GM18505 (cell line): Measurements from ENCODE around the gene AKAP6.
"Not testable (repeated sequence)": the region's sequence is repeated elsewhere in the genome, so short reads cannot be mapped to it uniquely, and the experiment has no call there.

Experiments
- ATAC-seq: cut with Tn5 transposase; IDR thresholded peaks from one replicate; pipeline ENCODE4 v1.9.1; 2021; ENCODE audit not compliant: unreplicated experiment
- POLR2A ChIP-seq: IDR thresholded peaks from 4 replicates; pipeline ENCODE4 v1.6.1; 2011; ENCODE audit warnings: borderline replicate concordance; ENCODE audit not compliant: insufficient read depth, insufficient read length; ENCODE audit errors: extremely low read depth

AKAP6 gene

GRCh38 chr14:32559590-32559989 is 230.5 kb downstream of the AKAP6 start:
- ATAC-seq = no peak
- TF ChIP-seq POLR2A = no peak

DNA sequence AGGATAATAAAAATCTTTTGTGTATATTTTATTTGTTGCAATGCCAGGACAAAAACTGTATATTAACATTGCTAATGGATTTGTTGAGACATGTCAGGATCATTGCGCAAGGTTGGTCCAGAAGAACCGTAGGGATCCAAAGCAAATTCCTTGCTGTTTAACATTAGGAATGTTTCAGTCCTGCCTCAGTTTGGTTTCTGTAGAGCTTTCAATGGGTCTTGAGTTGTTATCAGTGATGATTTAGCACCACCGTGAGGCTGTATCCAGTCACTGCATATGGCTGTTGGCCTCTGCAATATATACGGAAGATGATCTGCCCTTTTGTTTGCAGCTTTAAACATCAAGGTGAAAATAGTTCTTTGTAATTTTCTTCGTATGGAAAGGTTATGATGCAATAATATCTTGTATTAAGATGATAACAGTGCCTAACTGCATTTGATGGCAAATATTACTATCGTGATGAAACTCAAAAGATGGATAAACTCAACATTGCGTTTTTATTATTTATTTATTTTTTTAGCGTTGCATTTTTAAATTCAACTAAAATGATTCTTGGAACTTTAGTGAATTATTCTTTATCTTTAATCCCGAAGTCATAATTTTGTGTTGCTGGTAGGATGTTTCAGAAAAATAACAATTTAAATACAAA is 231.2 kb downstream of the AKAP6 start:
- no peak for TF ChIP-seq POLR2A
- peak; percentile 79 for ATAC-seq

DNA sequence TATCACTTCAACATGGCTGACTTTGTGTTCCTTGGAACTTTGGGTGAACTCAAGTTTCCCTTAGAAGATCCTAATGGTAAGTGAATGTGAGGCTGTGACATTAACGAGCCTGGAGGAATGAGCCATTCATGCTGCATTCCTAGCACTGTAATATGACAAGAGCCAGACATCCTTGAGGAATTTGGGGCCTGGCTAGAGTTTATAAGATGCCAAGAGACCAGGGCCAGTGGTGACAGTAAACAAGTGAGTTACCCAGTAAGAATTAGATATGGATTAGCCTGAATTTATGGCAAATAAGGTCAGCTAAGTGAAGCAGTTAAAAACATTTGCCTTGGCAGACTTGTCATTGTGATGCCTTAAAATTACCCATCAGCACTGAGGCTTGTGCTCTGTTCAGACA is 232.4 kb downstream of the AKAP6 start:
- ATAC-seq = no peak
- no peak for TF ChIP-seq POLR2A

GRCh38 chr14:32564596-32564995 is 235.5 kb downstream of the AKAP6 start:
- no peak for TF ChIP-seq POLR2A
- no peak for ATAC-seq

DNA sequence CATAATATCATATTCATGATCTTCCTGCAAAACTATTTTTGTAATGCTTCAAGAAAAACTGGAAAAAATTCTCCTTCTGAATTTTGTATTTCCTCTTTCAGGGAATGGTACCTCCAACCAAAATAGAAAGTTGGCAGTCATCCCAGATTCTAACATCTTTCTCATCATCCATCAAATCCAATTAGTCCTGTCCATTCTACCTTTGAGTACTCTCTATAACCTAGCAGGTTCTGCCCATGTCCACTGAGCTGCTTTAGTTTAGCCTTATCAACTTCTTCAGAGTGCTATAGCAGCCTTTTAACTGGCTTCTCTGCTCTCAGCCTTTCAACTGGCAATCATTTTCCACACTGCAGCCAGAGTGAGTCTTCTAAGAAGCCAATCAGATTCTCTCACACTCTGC is 236.2 kb downstream of the AKAP6 start:
- ATAC-seq = no peak
- no peak for TF ChIP-seq POLR2A

DNA sequence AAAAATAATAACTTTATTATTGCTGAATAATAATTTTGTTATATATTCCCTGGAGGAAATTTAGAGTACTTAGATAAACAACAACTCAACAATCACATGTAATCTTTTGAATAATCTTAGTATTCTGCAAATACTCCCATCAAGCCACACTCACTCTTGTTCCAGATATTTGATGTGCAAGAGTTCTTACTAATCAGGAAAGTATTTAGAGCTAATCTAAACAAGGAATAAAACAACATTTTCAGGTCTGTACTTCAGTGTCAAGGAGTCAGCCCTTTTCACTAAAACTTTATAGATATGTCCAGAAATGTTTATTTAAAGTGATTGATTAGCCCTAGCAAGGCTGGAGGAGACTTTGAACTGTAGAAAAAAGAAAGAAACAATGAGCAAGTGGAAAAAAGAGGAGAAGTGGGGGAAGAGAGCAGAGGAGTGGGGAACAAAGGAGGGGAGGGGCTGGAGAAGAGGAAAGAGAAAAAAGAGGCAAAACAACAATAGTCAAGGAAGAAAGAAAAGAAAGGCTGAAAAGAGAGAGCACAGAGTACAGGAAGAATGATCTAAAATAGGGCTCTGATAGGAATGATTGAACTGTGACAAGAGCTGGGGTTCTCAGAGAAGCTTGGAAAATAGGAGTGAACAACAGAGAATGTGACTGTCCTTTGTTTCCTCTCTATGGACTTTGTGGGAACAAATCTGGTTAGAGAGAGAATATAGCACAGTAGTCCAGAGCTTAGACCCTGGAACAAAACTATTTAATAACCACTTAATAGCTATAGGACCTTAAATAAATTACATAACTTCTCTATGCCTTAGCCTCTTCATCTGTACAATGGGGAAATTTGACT is 238.7 kb downstream of the AKAP6 start:
- no peak for TF ChIP-seq POLR2A
- no peak for ATAC-seq

DNA sequence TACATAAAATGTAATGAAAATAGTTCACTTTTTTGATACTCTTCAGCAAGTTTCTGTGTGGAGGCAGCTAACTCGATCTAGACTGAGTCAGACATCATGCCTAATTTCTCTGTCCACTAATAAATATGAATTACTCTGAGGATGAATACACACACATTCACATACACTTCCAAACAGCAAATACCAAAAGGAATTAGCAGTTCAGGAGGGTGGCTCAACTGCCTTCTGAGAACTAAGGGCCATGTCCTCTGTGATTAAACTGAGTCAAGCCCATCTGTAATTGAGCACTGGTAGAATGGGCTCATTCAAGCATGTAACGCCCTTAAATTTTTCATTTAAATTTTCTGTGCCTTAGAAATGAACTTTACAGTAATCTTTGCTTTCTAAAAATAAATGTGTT is 242.5 kb downstream of the AKAP6 start:
- no peak for ATAC-seq
- no peak for TF ChIP-seq POLR2A

GRCh38 chr14:32571995-32572866 is 243.1 kb downstream of the AKAP6 start:
- no peak for ATAC-seq
- TF ChIP-seq POLR2A = no peak

DNA sequence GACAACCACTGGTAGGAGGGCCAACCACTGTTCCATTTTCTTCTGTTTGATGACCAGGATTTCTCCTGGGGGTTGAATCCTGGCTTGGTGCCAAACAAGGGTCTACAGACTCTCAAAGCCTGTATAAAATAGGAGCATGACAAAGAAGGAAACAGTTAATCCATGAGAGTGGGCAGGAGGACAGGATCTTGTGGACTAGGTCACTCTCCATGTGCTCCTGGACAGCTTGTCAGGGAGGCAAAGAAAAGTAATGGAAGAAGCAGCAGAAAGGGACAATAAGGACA is 243.7 kb downstream of the AKAP6 start:
- ATAC-seq = no peak
- TF ChIP-seq POLR2A = no peak

- ATAC-seq = no peak
Observed at GRCh38 chr14:32574269-32574668, 245.2 kb downstream of the AKAP6 start.

DNA sequence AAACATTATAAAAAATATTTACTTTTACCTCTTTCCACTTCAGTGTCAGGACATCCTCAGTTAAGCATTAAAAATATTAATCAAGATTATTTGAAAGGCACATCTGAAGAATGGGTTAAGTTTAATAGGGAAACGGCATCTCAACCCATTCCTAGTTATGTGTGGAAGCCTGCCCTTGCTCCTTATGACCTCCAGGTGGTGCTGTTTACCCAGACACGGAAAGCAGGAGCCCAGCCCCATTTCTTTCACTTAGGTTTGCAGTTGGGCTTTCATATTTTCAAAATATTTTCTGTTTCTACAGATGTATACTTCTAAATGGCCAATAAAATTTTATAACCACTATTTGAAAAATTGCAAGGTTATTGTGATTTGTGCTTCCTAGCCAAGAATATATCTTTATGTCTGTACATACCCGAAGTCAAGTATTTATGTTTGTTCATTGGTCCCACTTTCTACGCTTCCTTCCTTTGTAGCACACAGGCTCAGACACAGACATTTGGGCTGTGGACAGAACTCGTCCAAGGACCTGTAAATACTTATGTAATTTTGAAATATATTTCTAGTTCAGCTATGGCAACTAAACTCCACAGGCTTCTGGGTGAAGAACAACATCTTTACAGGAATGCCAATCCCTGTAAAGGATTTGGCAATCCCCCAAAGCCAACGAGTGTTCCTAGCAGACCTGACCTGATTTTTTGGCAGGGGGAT is 247.1 kb downstream of the AKAP6 start:
- ATAC-seq = peak; percentile 63
- no peak for TF ChIP-seq POLR2A

More at GRCh38 chr14:32574269-32574668, 245.2 kb downstream of the AKAP6 start:
- TF ChIP-seq POLR2A = no peak

GRCh38 chr14:32576977-32577376 is 247.9 kb downstream of the AKAP6 start:
- no peak for ATAC-seq
- no peak for TF ChIP-seq POLR2A

DNA sequence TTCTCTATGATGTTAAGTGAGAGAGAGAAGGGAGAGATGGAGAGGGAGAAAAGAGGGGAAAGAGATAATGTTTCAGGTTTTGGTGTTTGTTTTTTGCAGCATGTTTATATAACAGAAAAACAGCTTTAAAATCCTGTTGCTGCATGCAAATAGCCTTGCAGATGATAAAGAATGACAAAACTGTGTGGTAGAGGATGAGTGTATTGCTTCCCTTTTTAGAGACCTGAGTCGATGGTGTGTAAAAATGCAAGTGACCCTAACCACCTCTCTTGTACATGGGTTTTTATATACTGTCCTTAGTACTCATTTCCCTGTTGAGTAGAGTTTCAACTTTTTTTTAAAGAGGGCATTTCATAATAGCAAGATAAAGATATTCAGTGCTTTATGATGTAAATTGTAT is 249.1 kb downstream of the AKAP6 start:
- no peak for TF ChIP-seq POLR2A
- peak; percentile 89 for ATAC-seq

- not testable (repeated sequence) for ATAC-seq
Observed at GRCh38 chr14:32583427-32583826, 254.3 kb downstream of the AKAP6 start.
